DMS 273 treated with DMSO at 0.1 percent for 48 hours (cell line): Measurements from ENCODE around the gene KRT16.
"Not testable (repeated sequence)": the region's sequence is repeated elsewhere in the genome, so short reads cannot be mapped to it uniquely, and the experiment has no call there.

Experiments used
- DNase-seq: peaks from one replicate; lab custom pipeline; 2025; lab: John Stamatoyannopoulos, UW

Gene KRT16

GRCh38 chr17:41612376-41613160, at the start of gene KRT16:
KRT16 (minus strand) TSS chr17:41612767; CDS start chr17:41612688, 79 bp downstream.
- not testable (repeated sequence) for DNase-seq

GRCh38 chr17:41660221-41660711, 47.7 kb upstream of the KRT16 start:
- no peak for DNase-seq

GRCh38 chr17:41659427-41660212, 47.1 kb upstream of the KRT16 start:
- no peak for DNase-seq

- no peak for DNase-seq
Measured at GRCh38 chr17:41658846-41659245, 46.3 kb upstream of the KRT16 start.

GRCh38 chr17:41657936-41658335, 45.4 kb upstream of the KRT16 start:
- DNase-seq: no peak

GRCh38 chr17:41657176-41657754, 44.7 kb upstream of the KRT16 start:
- no peak for DNase-seq

GRCh38 chr17:41656249-41657023, 43.9 kb upstream of the KRT16 start:
- no peak for DNase-seq

- DNase-seq: peak; percentile 43
Measured at GRCh38 chr17:41655611-41656111, 43.1 kb upstream of the KRT16 start.

- no peak for DNase-seq
Measured at GRCh38 chr17:41654678-41655607, 42.4 kb upstream of the KRT16 start.

- no peak for DNase-seq
Measured at GRCh38 chr17:41653892-41654677, 41.5 kb upstream of the KRT16 start.

- DNase-seq: no peak
Measured at GRCh38 chr17:41653421-41653820, 40.9 kb upstream of the KRT16 start.

- DNase-seq: no peak
Measured at GRCh38 chr17:41652461-41652970, 39.9 kb upstream of the KRT16 start.

- DNase-seq: no peak
Measured at GRCh38 chr17:41651625-41652460, 39.3 kb upstream of the KRT16 start.

- peak; percentile 48 for DNase-seq
Measured at GRCh38 chr17:41650794-41651624, 38.4 kb upstream of the KRT16 start.

- DNase-seq: no peak
Measured at GRCh38 chr17:41649923-41650519, 37.5 kb upstream of the KRT16 start.

GRCh38 chr17:41648411-41649195, 36.0 kb upstream of the KRT16 start:
- DNase-seq: peak; percentile 36
